GM23338 (cell line): ENCODE data around the gene DGAT2. TPM values are rescaled to one million over a fixed set of nuclear protein-coding genes. Genes with fewer than 3 reads are reported as not detected.

Source experiments
- ATAC-seq: fragments of 200-7000 bp; cut with Tn5 transposase; 3 replicates; pipeline ENCODE4 v1.9.1; 2020
- DNase-seq: peaks from one replicate; pipeline ENCODE4 v3.0.0-alpha.2; 2015; ENCODE audit warnings: low spot score
- H2AFZ ChIP-seq: fragments of 200-600 bp; sonication (generic); 2 replicates; pipeline ENCODE4 v1.8.0; 2016; ENCODE audit warnings: antibody characterized with exemption, mild to moderate bottlenecking, moderate library complexity
- H3F3A ChIP-seq: fragments of 200-600 bp; sonication (generic); replicated peaks from 2 replicates; pipeline ENCODE4 v1.8.0; 2017; ENCODE audit warnings: antibody characterized with exemption, mixed run types, low read depth
- H3K27ac ChIP-seq: fragments of 200-600 bp; sonication (generic); 2 replicates; pipeline ENCODE4 v1.6.1; 2016; ENCODE audit warnings: low read depth
- H3K27me3 ChIP-seq: fragments of 200-600 bp; sonication (generic); 2 replicates; pipeline ENCODE4 v1.8.0; 2016; ENCODE audit warnings: mild to moderate bottlenecking, mixed run types, moderate library complexity; ENCODE audit not compliant: insufficient read depth
- H3K36me3 ChIP-seq: fragments of 200-600 bp; sonication (generic); 2 replicates; pipeline ENCODE4 v1.8.0; 2016; ENCODE audit warnings: mild to moderate bottlenecking; ENCODE audit not compliant: insufficient read depth
- H3K4me1 ChIP-seq: fragments of 200-600 bp; sonication (generic); 2 replicates; pipeline ENCODE4 v1.8.0; 2016; ENCODE audit warnings: mild to moderate bottlenecking, moderate library complexity; ENCODE audit not compliant: insufficient read depth
- H3K4me2 ChIP-seq: fragments of 200-600 bp; sonication (generic); 2 replicates; pipeline ENCODE4 v1.7.1; 2017; ENCODE audit warnings: mixed run types
- H3K4me3 ChIP-seq: fragments of 200-600 bp; sonication (generic); 2 replicates; pipeline ENCODE4 v1.6.1; 2016; ENCODE audit warnings: mixed run types
- H3K79me2 ChIP-seq: fragments of 200-600 bp; sonication (generic); replicated peaks from 2 replicates; pipeline ENCODE4 v1.8.0; 2017; ENCODE audit warnings: mild to moderate bottlenecking; ENCODE audit not compliant: insufficient read depth
- H3K9me2 ChIP-seq: fragments of 200-600 bp; sonication (generic); 2 replicates; pipeline ENCODE4 v1.8.0; 2017; ENCODE audit not compliant: insufficient read depth
- H4K20me1 ChIP-seq: fragments of 200-600 bp; sonication (generic); replicated peaks from 2 replicates; pipeline ENCODE4 v1.8.0; 2017; ENCODE audit warnings: mild to moderate bottlenecking; ENCODE audit not compliant: insufficient read depth
- H3K27ac Mint-ChIP-seq: 2 replicates; pipeline ENCODE4 v1.8.0; 2020; ENCODE audit warnings: inconsistent platforms, mild to moderate bottlenecking, moderate library complexity, mixed read lengths
- H3K27me3 Mint-ChIP-seq: 3 replicates; pipeline ENCODE4 v1.8.0; 2022; ENCODE audit warnings: low read depth, mild to moderate bottlenecking, moderate library complexity, mixed read lengths, inconsistent platforms; ENCODE audit not compliant: insufficient read depth, poor library complexity
- H3K36me3 Mint-ChIP-seq: 3 replicates; pipeline ENCODE4 v1.8.0; 2021; ENCODE audit warnings: low read depth, mild to moderate bottlenecking, inconsistent platforms, moderate library complexity, mixed read lengths
- H3K4me1 Mint-ChIP-seq: 3 replicates; pipeline ENCODE4 v1.8.0; 2020; ENCODE audit warnings: mild to moderate bottlenecking, inconsistent platforms, mixed read lengths
- H3K4me3 Mint-ChIP-seq: 3 replicates; pipeline ENCODE4 v1.8.0; 2021; ENCODE audit warnings: moderate library complexity, mild to moderate bottlenecking, inconsistent platforms, mixed read lengths
- H3K9me3 Mint-ChIP-seq: 3 replicates; pipeline ENCODE4 v1.8.0; 2020; ENCODE audit warnings: moderate library complexity, mild to moderate bottlenecking, inconsistent platforms, mixed read lengths
- CREB1 ChIP-seq: fragments of 250-450 bp; sonication (Bioruptor Pico); IDR thresholded peaks from 2 replicates; pipeline ENCODE4 v1.5.0; 2020; ENCODE audit warnings: low read depth, mild to moderate bottlenecking, moderate library complexity
- EZH2 ChIP-seq: fragments of 200-600 bp; sonication (generic); IDR thresholded peaks from one replicate; pipeline ENCODE4 v1.8.0; 2017; ENCODE audit warnings: antibody characterized with exemption, mild to moderate bottlenecking, low read depth; ENCODE audit not compliant: unreplicated experiment
- EZH2phosphoT487 ChIP-seq: fragments of 200-600 bp; sonication (generic); IDR thresholded peaks from one replicate; pipeline ENCODE4 v1.8.1; 2018; ENCODE audit warnings: antibody characterized with exemption; ENCODE audit not compliant: unreplicated experiment
- JUNB ChIP-seq: IDR thresholded peaks from one replicate; pipeline ENCODE4 v1.6.1; 2016; ENCODE audit warnings: antibody characterized with exemption; ENCODE audit not compliant: unreplicated experiment
- NANOG ChIP-seq: IDR thresholded peaks from 2 replicates; pipeline ENCODE4 v1.6.1; 2016; ENCODE audit warnings: antibody characterized with exemption, borderline replicate concordance
- POLR2AphosphoS5 ChIP-seq: IDR thresholded peaks from 2 replicates; pipeline ENCODE4 v1.6.1; 2016; ENCODE audit warnings: antibody characterized with exemption, low read depth
- STAT1 ChIP-seq: IDR thresholded peaks from one replicate; pipeline ENCODE4 v1.6.1; 2016; ENCODE audit warnings: antibody characterized with exemption; ENCODE audit not compliant: unreplicated experiment
- ZNF114 ChIP-seq: fragments of 250-450 bp; sonication (Bioruptor Pico); IDR thresholded peaks from 2 replicates; pipeline ENCODE4 v1.5.0; 2020; ENCODE audit warnings: mild to moderate bottlenecking, moderate library complexity
- ZNF331 ChIP-seq: fragments of 250-450 bp; sonication (Bioruptor Pico); IDR thresholded peaks from 2 replicates; pipeline ENCODE4 v1.5.0; 2020; ENCODE audit warnings: low read depth, mild to moderate bottlenecking, moderate library complexity
- polyA plus RNA-seq: library from polyadenylated mRNA; unstranded; fragments of >200 nt; fragmentation: Nextera tagmentation; extraction: Ambion mirVana; gene quantifications from 2 replicates; pipeline ENCODE4 v1.2.1, GENCODE V29; 2016
- total RNA-seq: library from RNA; depleted of rRNA; stranded (reverse); fragments of >200 nt; shearing (Covaris generic); gene quantifications from 2 replicates; pipeline ENCODE4 v1.2.3, GENCODE V29; 2014
- TF ChIP-seq, protein P1 (sequence below): IDR thresholded peaks from 2 replicates; pipeline ENCODE4 v1.6.1; 2016; ENCODE audit warnings: antibody characterized with exemption
- TF ChIP-seq, protein P2 (sequence below), 2 experiments: fragments of 200-600 bp in 1 of 2; sonication (generic) in 1 of 2; conservative IDR thresholded peaks; 2 replicates each; pipeline versions ENCODE4 v1.5.1 to v1.6.1; 2016 to 2017; ENCODE audit warnings: antibody characterized with exemption in 2 of 2, low read depth in 2 of 2, mild to moderate bottlenecking in 2 of 2, moderate library complexity in 1 of 2
- TF ChIP-seq, protein P3 (sequence below): fragments of 250-450 bp; sonication (Bioruptor Pico); IDR thresholded peaks from 2 replicates; pipeline ENCODE4 v1.5.0; 2020; ENCODE audit warnings: mild to moderate bottlenecking, moderate library complexity

DGAT2 gene
- total and polyA plus RNA-seq, 2 experiments from 2014 or later, result 1.9 to 2.6 TPM

DNA sequence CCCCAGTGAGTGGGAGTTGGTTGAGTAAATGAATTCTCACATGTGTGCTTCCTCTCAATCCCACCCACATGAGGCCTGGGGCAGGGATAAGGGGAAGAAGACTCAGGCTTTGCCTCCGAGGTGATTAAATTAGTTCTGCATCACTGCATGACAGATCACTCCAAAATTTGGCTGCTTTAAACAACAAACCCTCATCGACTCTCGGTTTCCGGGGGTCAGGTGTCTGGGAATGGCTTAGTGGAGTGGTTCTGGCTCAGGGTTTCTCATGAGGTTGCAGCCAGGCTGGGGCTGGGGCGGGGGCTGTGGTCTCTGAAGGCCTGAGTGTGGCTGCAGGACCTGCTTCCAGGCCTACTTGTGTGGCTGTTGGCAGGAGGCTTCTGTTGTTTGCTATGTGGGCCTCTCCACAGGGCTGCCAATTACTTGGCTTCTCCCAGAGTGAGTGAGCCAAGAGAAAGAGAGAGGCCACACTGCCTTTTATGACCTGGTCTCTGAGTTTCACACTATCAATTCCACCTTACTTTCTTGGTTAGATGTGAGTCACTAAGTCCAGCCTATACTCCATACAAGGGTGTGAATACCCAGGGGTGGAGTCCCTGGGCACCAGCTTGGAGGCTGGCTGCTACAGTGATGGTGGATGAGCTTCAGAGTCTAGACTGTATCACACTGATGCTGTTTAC, 35.0 kb upstream of the DGAT2 start (continued):
- TF ChIP-seq, protein P1, sequence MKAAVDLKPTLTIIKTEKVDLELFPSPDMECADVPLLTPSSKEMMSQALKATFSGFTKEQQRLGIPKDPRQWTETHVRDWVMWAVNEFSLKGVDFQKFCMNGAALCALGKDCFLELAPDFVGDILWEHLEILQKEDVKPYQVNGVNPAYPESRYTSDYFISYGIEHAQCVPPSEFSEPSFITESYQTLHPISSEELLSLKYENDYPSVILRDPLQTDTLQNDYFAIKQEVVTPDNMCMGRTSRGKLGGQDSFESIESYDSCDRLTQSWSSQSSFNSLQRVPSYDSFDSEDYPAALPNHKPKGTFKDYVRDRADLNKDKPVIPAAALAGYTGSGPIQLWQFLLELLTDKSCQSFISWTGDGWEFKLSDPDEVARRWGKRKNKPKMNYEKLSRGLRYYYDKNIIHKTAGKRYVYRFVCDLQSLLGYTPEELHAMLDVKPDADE, result no peak
- no peak for TF ChIP-seq NANOG
- TF ChIP-seq EZH2phosphoT487, result no peak
- no peak for TF ChIP-seq ZNF114 (CRISPR knock-in tag)
- no peak for TF ChIP-seq STAT1
- no peak for TF ChIP-seq EZH2
- TF ChIP-seq JUNB, result no peak
- TF ChIP-seq POLR2AphosphoS5, result no peak

DNA sequence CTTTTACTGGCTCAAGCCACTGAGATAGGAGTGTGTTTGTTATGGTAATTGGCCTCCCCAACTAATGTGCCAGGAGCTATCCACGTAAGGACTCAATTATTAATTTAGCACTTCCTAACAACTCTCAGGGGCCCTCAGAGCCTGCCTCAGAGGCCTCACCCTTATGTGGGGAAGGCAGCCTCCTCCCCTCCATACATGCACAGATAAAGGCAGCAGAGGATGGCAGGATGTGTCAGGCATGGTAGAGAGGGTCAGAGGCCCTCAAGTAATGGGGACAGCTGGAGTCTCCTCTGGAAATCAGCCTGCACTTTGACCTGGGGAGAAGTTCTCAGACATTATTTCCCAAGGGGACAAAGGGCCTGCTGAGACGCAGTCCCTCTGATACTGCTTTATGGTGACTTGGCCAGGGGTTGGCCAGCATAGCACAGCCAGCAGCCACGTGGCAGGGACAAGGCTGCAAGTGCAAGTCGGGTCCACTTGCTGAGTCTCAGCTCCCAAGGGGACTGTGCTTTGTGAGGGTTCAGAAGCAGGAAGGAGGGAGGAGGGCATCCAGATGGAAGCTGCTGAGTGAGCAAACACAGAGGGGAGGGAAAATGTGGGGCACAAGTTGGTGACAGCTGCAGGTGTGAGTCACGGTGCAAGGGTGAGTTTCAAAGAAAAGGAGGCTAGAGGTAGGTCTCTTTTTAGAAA, 33.9 kb upstream of the DGAT2 start:
- H3K4me3 Mint-ChIP-seq, result no peak overlapping the region
- H3K27ac Mint-ChIP-seq, result no peak overlapping the region
- Histone ChIP-seq H3K4me1 (no peaks in the 10 kb centered on the region), H3F3A (no peaks in the 10 kb centered on the region), H4K20me1 (no peaks in the 10 kb centered on the region), H3K9me2 (no peaks in the 10 kb centered on the region), H3K79me2 (no peaks in the 10 kb centered on the region), H3K27ac (no peak overlapping the region), H3K4me3 (no peak overlapping the region), H3K27me3 (no peaks in the 10 kb centered on the region), H2AFZ (0 out of 2 replicates have a peak overlapping the region, but pooled peaks have one; percentile 28), H3K4me2 (no peak overlapping the region), H3K36me3 (no peaks in the 10 kb centered on the region)
- H3K36me3 Mint-ChIP-seq, result no peaks in the 10 kb centered on the region
- DNase-seq (no peak), ATAC-seq (no peak)
- peaks cover 10% of the 10 kb centered on the region for H3K27me3 Mint-ChIP-seq
- H3K4me1 Mint-ChIP-seq, result peaks cover 3% of the 10 kb centered on the region; the same call in 1 of the 3 replicates
- peaks cover 3% of the 10 kb centered on the region; the same call in 1 of the 3 replicates for H3K9me3 Mint-ChIP-seq
- TF ChIP-seq, protein P2, sequence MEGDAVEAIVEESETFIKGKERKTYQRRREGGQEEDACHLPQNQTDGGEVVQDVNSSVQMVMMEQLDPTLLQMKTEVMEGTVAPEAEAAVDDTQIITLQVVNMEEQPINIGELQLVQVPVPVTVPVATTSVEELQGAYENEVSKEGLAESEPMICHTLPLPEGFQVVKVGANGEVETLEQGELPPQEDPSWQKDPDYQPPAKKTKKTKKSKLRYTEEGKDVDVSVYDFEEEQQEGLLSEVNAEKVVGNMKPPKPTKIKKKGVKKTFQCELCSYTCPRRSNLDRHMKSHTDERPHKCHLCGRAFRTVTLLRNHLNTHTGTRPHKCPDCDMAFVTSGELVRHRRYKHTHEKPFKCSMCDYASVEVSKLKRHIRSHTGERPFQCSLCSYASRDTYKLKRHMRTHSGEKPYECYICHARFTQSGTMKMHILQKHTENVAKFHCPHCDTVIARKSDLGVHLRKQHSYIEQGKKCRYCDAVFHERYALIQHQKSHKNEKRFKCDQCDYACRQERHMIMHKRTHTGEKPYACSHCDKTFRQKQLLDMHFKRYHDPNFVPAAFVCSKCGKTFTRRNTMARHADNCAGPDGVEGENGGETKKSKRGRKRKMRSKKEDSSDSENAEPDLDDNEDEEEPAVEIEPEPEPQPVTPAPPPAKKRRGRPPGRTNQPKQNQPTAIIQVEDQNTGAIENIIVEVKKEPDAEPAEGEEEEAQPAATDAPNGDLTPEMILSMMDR (conservative IDR thresholded peaks at IDR 0.05; ENCODE audit: low read depth in 2 of 2), result no peak
- TF ChIP-seq POLR2AphosphoS5 (no peak), CREB1 (CRISPR knock-in tag) (no peak), ZNF114 (CRISPR knock-in tag) (no peak), EZH2 (no peak), NANOG (no peak), JUNB (no peak), ZNF331 (CRISPR knock-in tag) (no peak)
- TF ChIP-seq, protein P3, sequence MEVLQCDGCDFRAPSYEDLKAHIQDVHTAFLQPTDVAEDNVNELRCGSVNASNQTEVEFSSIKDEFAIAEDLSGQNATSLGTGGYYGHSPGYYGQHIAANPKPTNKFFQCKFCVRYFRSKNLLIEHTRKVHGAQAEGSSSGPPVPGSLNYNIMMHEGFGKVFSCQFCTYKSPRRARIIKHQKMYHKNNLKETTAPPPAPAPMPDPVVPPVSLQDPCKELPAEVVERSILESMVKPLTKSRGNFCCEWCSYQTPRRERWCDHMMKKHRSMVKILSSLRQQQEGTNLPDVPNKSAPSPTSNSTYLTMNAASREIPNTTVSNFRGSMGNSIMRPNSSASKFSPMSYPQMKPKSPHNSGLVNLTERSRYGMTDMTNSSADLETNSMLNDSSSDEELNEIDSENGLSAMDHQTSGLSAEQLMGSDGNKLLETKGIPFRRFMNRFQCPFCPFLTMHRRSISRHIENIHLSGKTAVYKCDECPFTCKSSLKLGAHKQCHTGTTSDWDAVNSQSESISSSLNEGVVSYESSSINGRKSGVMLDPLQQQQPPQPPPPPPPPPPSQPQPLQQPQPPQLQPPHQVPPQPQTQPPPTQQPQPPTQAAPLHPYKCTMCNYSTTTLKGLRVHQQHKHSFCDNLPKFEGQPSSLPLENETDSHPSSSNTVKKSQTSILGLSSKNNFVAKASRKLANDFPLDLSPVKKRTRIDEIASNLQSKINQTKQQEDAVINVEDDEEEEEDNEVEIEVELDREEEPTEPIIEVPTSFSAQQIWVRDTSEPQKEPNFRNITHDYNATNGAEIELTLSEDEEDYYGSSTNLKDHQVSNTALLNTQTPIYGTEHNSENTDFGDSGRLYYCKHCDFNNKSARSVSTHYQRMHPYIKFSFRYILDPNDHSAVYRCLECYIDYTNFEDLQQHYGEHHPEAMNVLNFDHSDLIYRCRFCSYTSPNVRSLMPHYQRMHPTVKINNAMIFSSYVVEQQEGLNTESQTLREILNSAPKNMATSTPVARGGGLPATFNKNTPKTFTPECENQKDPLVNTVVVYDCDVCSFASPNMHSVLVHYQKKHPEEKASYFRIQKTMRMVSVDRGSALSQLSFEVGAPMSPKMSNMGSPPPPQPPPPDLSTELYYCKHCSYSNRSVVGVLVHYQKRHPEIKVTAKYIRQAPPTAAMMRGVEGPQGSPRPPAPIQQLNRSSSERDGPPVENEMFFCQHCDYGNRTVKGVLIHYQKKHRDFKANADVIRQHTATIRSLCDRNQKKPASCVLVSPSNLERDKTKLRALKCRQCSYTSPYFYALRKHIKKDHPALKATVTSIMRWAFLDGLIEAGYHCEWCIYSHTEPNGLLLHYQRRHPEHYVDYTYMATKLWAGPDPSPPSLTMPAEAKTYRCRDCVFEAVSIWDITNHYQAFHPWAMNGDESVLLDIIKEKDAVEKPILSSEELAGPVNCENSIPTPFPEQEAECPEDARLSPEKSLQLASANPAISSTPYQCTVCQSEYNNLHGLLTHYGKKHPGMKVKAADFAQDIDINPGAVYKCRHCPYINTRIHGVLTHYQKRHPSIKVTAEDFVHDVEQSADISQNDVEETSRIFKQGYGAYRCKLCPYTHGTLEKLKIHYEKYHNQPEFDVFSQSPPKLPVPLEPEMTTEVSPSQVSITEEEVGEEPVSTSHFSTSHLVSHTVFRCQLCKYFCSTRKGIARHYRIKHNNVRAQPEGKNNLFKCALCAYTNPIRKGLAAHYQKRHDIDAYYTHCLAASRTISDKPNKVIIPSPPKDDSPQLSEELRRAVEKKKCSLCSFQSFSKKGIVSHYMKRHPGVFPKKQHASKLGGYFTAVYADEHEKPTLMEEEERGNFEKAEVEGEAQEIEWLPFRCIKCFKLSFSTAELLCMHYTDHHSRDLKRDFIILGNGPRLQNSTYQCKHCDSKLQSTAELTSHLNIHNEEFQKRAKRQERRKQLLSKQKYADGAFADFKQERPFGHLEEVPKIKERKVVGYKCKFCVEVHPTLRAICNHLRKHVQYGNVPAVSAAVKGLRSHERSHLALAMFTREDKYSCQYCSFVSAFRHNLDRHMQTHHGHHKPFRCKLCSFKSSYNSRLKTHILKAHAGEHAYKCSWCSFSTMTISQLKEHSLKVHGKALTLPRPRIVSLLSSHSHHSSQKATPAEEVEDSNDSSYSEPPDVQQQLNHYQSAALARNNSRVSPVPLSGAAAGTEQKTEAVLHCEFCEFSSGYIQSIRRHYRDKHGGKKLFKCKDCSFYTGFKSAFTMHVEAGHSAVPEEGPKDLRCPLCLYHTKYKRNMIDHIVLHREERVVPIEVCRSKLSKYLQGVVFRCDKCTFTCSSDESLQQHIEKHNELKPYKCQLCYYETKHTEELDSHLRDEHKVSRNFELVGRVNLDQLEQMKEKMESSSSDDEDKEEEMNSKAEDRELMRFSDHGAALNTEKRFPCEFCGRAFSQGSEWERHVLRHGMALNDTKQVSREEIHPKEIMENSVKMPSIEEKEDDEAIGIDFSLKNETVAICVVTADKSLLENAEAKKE, result no peak
- TF ChIP-seq, protein P1, result no peak
